ENCODE data around the gene RAP1B. TPM values are rescaled to one million over a fixed set of nuclear protein-coding genes. Genes with fewer than 3 reads are reported as not detected.
A peak's percentile ranks its signal among the peaks of the same experiment; 100 is the strongest.

The RAP1B gene
- total and polyA plus RNA-seq, 2 of the 13 experiments (the other 11 are each of a cell fraction or from before 2014, with no cell fraction given), result 71.1 to 92.7 TPM

GRCh38 chr12:68686595-68687521 lies 76.2 kb downstream of the RAP1B start, which contains the start of gene NUP107 (continued):
- TF ChIP-seq ETV5 (CRISPR knock-in tag; IDR thresholded peaks at IDR 0.05; ENCODE audit: borderline replicate concordance) (peak; percentile 74), SNAPC5 (CRISPR knock-in tag; IDR thresholded peaks at IDR 0.05; ENCODE audit: borderline replicate concordance) (peak; percentile 88; the same call in 1 of the 2 replicates), KDM5B (CRISPR knock-in tag; IDR thresholded peaks at IDR 0.05; ENCODE audit: borderline replicate concordance) (peak; percentile 35; the same call in 1 of the 2 replicates), ZNF589 (CRISPR knock-in tag; conservative IDR thresholded peaks at IDR 0.05) (no peak), RNF219 (CRISPR knock-in tag; IDR thresholded peaks at IDR 0.05) (0 out of 2 replicates have a peak, but pooled peaks have one; percentile 53), CREBL2 (CRISPR knock-in tag; IDR thresholded peaks at IDR 0.05; ENCODE audit: borderline replicate concordance) (no peak), YY1 (IDR thresholded peaks at IDR 0.05; ENCODE audit: insufficient read depth, insufficient replicate concordance, low read depth, low read length) (peak; percentile 61), JUND (CRISPR knock-in tag; IDR thresholded peaks at IDR 0.05) (peak; percentile 75), ZNF768 (CRISPR knock-in tag; IDR thresholded peaks at IDR 0.05) (0 out of 2 replicates have a peak, but pooled peaks have one; percentile 16), ZBTB3 (CRISPR knock-in tag; IDR thresholded peaks at IDR 0.05; ENCODE audit: borderline replicate concordance, low read depth) (no peak), ZBTB44 (CRISPR knock-in tag; IDR thresholded peaks at IDR 0.05) (peak; percentile 95), ZNF224 (CRISPR knock-in tag; IDR thresholded peaks at IDR 0.05) (no peak; the same call in 1 of the 2 replicates), ZNF550 (CRISPR knock-in tag; IDR thresholded peaks at IDR 0.05; ENCODE audit: borderline replicate concordance) (no peak), MXI1 (IDR thresholded peaks at IDR 0.05; ENCODE audit: borderline replicate concordance, low read depth, low read length) (peak; percentile 82; the same call in 2 of the 3 replicates), NR1H2 (CRISPR knock-in tag; IDR thresholded peaks at IDR 0.05; ENCODE audit: borderline replicate concordance, low read depth) (peak; percentile 72; the same call in 1 of the 2 replicates), ZBTB37 (CRISPR knock-in tag; IDR thresholded peaks at IDR 0.05) (no peak), ZBED4 (CRISPR knock-in tag; IDR thresholded peaks at IDR 0.05; ENCODE audit: borderline replicate concordance) (peak; percentile 75; the same call in 1 of the 2 replicates)

All from HepG2 (cell line).